HS-5 (cell line): ENCODE data around the gene MMP20.
A peak's percentile ranks its signal among the peaks of the same experiment; 100 is the strongest.

ENCODE experiments used
- DNase-seq: peaks from one replicate; pipeline ENCODE4 v3.0.0-alpha.2; 2012; ENCODE audit warnings: low read depth

MMP20 gene

DNA sequence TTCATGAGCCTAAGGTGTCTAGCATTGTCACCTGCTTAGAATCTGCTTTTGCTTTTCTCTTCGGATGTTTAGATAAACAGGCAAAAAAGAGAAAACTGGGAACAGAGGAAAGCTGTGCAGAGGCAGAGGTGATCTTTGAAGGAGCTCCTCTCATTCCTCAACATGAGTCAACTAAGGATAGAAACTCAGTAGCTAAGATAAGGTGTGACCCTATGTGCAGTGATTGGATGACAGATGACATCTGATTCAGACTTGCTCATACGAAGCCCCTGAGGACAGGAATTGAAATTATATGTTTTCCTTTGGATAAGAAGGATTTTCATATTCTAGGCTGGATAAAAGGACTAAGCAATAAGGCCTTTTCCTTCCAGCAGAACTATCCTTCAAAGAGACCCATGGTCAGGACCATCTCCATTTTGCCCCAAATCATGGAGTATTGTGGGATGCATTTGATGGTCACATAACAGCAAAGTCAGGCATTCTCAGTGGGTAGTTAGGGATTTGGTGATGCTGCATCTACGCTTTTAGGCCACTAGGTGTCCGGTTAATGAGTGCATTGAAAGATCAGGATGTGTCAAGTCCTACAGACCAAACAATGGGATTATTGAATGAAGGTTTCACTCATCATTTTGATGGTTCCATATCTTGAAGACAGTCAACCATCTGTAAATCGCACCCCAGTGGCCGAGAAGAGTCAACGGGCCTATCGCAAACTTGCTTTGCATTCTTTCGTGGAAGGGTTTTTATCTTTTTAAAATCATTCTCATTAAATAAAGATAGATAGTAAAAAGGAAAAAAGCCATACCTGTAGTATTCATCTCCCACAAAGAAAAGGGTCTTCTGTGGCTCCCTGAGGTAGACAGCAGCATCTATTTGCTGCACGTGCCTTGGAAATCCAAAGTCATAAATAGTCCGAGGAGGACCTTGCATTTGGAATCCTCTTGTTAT lies 32.2 kb downstream of the MMP20 start:
- DNase-seq = no peak

GRCh38 chr11:102592131-102592530 lies 33.0 kb downstream of the MMP20 start:
- DNase-seq = no peak

GRCh38 chr11:102591160-102591718 lies 33.9 kb downstream of the MMP20 start:
- no peak for DNase-seq

DNA sequence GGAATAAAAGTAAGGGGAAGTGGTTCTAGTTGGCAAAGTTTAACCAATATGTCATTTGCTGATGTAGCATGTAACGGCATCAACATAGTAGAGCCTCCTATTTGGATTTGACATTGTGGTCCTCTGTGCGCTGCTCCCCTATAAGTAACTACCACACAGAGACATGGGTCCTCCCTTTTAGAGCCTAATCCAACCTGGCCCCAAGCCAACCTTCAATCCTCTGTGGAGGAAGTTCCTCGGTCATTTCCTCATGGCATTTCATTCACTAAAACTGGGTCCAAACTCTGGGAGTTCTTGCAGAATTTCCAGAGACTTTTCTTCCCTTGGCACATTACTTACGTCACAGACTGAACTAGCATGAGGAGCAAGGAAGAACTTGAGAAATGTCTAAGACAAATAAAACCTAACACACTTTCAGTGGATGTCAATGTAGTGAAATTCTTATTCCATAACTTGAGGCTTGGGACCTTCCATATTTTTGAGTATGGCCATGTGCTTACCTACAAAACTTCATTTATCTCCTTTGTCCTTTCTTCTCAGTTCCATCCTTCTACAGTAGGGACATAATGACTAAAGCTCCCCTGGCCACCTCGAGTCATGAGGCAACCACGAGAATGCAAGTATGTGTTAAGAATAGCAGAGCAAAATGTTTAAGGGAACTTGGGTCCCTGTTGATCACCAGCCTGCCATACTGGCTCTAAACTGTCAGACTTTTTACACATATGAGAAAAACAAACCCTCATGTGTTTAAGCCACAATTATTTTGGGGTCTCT lies 34.7 kb downstream of the MMP20 start:
- no peak for DNase-seq

DNA sequence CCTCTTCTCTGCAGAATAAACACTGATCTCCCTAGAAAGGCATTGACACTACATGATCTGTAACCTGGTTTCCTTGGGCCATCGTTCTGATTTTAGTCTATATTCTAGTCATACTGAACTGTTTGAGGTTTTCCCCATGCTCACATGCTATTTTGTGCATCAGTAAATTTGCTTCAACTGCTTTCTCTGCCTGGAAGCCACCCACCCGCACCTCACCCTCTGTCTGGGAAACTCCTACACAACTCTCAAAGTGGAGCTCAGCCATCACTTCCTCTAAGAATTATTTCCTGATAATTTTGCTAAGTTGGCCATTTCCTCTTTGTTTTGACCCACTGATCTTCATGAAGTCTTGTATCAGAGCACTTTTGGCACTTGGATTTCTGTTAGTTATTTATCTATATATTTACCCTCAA lies 36.1 kb downstream of the MMP20 start:
- no peak for DNase-seq

DNA sequence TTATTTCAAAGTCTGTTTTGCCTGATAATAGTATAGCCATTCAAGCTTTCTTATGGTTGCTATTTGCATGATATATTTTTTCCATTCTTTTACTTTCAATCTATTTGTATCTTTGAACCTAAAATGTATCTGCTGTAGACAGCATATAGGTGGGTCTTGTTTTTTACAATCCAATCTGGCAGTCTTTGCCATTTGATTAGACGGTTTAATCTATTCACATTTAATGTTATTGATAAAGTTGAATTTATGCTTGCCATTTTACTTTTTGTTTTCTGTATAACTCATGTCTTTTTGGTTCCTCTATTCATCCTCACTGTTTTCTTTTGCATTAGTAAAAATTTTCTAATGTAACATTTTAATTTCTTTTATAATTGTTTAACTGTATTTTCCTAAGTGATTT lies 37.4 kb downstream of the MMP20 start:
- no peak for DNase-seq

DNA sequence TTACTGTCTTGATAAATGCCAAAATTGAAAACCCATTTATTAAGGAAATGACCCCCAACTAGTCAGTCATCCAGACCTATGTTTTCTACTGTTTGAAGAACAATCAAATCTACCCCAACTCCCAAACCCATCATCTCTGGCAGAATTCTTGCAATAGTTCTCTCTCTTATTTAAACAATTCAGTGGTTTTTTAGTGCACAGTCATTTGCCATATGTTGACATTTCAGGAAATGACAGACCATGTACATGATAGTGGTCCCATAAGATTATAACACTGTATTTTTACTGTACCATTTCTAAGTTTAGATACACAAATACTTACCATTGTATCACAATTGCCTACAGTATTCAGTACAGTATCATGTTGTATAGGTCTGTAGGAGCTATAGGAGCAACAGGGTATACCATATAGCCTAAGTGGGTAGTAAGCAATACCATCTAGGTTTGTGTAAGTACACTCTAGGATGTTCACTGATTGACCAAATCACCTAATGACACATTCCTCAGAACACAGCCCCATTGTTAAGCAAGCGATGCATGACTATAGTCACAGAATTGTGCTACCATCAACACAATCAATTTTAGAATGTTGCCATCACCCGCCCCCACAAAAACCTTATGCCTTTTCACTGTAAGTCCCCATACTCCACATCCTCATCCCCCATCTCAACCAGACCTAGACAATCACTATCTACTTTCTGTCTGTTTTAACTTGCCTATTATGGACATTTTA lies 41.8 kb downstream of the MMP20 start:
- no peak for DNase-seq

GRCh38 chr11:102582140-102582539 lies 43.0 kb downstream of the MMP20 start:
- DNase-seq = no peak

DNA sequence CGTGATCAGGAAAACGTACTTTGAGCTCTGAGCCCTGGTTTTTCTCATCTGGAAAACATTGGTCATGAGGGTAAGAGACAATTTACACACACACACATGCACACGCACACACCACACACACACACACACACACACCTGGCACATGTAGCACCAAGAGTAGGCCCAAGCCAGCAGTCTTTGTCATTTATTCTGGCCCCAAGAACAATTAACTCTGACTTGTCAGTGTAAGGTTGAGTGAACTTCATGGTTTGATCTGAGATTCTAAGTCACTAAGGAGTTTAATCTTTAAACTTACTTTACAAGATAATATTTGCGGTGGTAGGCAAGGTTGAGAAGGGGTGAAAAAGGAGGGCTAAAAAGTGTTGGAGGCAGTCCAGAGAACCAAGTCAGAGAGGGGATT lies 44.1 kb downstream of the MMP20 start:
- DNase-seq = no peak

- no peak for DNase-seq
These were observed 44.8 kb downstream of the MMP20 start for GRCh38 chr11:102580185-102580951.

DNA sequence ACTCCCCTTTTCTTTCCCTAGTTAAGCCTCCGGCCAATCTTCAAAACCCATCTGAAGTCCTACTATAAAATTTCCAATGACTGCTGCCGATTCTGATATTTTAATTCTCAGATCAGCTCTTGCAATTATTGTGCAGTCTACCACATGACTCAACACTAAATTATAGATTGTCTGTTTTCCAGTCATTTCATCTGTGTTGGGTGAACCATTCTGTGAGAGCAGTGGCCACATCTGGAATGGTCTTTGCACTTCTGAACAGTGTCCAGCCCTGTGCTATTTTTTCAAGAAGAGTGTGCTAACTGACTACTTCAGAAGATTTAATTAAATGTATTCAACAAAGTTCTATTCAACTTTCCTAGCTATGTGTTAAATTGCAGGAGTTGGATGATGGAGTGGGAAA lies 47.4 kb downstream of the MMP20 start:
- no peak for DNase-seq

DNA sequence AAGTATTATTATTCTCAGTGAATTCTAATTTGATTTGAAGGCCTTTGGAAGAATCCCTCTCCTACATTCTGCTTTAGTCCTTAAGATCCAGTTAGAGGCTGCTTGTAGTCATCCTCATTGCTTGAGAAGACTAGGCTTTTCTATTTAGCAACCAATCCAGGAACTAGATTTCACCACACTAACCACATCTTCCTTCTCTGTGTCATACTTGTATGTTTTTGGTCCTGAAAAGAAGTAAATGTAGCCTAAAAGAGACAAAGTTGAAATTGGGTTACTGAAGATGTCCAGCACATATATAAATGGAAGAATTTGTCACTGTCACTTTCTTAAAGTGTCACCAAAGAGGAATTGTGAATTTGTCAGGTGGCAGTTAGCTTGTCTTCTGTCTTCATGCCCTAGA lies 48.0 kb downstream of the MMP20 start:
- no peak for DNase-seq

GRCh38 chr11:102576350-102576749 lies 48.8 kb downstream of the MMP20 start:
- no peak for DNase-seq

DNA sequence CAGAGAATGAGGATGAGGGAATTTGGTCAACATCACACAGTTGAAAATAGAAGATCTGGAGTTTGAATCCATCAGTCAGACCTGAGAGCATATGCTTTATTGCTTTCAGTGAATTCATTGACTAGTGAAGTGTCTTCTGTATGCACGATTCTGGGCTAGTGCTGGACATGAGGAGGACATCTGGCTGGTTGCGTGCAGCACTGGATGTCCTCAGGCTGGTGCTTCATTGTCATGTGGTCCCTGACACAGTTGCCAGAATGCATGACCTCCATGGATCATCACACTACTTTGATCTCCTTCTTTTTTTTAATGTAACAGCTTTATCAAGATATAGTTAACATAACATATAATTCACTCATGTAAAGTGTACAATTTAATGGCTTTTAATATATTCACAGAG lies 50.1 kb downstream of the MMP20 start:
- DNase-seq = no peak

GRCh38 chr11:102573851-102574250 lies 51.3 kb downstream of the MMP20 start:
- DNase-seq = no peak

- DNase-seq = no peak
These were observed 52.4 kb downstream of the MMP20 start for GRCh38 chr11:102572554-102573220.

- DNase-seq = no peak
These were observed 56.3 kb downstream of the MMP20 start for GRCh38 chr11:102568851-102569250.

GRCh38 chr11:102566112-102566511 lies 59.0 kb downstream of the MMP20 start:
- DNase-seq = no peak

DNA sequence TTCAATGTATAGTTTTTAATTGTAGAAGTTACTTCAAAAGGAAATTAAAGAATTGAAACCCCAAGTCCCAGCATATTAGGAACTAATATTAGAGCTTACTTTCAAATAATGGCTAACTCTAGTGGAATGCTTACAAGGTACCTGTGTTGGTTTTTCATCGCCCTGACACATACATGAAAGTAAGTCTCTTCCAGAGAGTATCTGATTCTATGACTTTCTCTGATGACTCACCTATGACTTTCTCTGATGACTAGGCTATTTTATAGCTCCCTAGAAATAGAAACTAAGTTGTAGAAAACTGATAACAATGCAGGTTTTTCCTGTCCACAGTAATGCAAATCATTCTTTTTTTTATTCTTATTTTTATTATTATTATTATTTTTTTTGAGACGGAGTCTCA lies 61.0 kb downstream of the MMP20 start:
- peak; percentile 96 for DNase-seq

- DNase-seq = no peak
These were observed 63.5 kb downstream of the MMP20 start for GRCh38 chr11:102561636-102562035.

- peak; percentile 55 for DNase-seq
These were observed 64.5 kb downstream of the MMP20 start for GRCh38 chr11:102560555-102561011.
